ENCODE measurements around the gene PARD3B.

The PARD3B gene

DNA sequence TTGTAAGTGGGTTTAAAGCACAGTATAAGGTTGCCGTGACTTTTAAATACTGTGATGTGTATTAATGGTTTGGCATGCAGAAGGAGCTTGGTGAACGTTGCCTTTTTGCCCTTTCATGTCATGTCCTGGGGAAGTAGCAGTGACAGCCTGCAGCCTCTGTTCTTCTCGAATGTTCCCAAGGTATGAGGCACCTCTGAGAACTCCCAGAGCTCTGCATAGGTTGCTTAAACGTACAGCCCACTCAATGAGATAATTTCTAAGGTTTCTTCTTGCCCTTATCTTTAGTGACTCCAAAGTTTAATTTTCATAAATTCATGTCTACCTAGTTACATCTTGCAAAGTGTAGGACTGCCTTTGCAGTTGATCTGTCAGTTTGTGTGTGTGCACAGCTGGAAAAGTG, 36.7 kb downstream of the PARD3B start:
- DNase-seq (ENCODE audit: extremely low read depth in 1 of 2, low read depth in 1 of 2) = no peak

DNA sequence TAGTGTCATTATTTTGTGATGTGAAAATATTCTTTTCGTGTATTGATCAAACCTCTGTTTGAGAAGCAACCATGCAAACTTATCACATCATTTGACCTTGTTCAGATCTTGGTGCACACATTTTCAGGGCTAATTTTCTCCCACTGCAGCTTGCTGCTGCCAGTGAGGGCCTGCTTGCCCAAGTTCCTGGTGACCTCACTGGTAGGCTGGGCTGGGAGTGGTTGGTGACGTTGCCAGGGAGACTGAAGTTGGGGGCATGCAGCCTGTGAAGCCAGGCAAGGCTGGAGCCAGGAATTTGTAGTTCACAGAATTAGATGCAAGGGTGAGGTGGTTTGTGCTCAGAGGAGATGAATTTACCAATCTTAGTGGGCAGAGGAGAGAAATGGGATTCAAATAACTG, 38.5 kb downstream of the PARD3B start:
- no peak for DNase-seq (ENCODE audit: extremely low read depth in 1 of 2, low read depth in 1 of 2)

DNA sequence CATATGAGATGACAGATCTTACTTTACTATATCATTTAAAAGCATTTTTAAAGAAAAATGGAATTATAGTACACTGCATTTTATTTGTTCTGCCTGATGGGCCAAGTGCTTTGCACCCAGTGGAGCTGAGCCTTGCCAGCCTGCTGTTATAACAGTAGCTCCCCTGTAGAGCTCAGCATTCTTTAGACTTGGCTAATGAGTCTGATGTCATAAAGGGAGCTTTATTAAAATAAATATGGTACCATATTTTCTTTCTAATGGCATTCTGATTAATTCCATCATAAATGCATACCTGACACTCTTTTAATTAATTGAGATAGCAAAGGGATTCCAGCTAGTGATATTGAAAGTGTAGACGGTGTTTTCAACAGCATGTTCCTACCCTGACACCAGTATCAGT, 40.7 kb downstream of the PARD3B start:
- no peak for DNase-seq (ENCODE audit: extremely low read depth in 1 of 2, low read depth in 1 of 2)

DNA sequence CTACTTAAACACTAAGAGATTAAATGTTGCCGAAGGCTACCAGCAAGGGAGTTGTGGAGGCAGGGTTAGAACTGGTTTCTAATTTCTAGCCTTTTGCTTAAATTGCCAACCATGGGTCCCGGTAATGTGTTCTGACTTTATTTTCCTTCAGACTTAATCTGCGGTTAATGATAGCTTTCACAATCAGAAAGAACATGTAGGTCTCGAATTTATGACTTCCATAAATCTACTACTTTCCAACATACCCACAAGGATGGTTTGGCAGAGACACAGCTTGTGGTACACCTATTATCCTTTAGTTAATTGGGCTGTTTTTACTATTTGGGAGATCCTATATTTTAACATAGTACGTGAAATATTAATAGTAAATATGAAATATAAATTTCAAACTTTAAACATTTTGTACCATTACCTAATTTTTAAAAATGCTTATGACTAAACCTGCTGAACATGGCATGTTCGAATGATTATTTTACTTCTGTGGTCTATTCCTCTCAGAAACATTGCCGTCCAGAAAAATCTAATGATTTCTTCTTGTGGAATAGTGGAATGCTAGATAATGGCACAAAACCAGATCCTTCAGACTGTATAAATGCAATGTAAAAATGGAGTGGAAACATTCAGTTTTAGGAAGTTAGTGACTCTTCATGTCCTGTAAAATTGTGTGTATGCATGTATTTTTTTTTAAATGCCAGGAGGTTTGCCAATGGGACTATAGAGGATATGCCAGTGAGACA, 41.3 kb downstream of the PARD3B start:
- DNase-seq (ENCODE audit: extremely low read depth in 1 of 2, low read depth in 1 of 2) = no peak

DNA sequence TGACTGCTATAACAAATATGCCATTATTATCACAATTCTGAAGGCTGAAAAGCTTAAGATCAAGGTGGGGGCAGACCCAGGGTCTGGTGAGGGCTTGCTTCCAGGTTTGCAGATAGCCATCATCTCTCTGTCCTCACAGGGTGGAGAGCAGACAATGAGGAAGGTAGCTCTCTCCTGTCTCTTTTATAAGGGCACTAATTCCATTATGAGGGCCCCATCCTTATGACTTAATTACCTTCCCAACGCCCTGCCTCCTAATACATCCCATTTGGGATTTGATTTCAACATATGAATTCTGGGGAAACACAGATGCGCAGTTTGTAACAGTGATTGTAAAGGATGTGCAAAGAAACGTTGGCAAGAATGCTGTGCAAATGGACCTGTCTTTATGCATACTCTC, 44.8 kb downstream of the PARD3B start:
- DNase-seq (ENCODE audit: extremely low read depth in 1 of 2, low read depth in 1 of 2) = no peak

DNA sequence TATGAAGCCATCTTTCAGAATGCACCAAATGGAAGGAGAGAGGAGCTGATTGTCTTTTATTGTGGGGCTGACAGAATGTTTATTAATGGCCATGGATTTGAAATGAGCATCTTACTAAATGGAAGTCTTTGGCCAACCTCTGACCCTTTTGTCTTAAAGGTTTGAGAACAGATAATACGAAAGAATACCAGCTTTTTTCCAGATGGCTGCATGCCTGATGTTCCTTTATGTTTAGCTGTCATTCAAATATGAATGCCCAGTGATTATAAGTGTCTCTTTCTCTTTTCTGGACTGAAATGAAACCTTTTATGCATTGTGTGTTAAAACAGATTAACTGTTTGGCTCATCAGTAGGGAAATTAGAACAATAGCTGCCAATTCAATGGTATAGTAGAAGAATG, 46.0 kb downstream of the PARD3B start:
- DNase-seq (ENCODE audit: extremely low read depth in 1 of 2, low read depth in 1 of 2) = no peak

DNA sequence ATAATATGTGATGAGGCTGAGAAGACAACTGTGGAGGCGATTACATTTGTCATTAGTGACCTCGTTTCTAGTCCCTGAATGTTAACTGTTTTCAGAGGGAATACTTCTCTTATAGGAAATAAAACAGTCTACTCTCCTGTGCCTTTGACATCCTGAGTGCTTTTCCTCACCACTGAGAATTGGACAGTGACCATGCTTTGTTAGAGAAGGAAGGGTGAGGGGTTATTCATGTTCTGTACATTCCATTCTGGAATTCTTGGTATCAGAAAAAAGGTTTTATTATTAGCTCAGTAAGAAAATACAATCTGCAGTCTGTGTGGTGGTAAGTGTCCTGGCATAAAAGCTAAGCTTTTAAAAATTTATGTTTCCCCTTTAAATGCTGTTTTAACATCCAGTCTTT, 58.8 kb downstream of the PARD3B start:
- no peak for DNase-seq (ENCODE audit: extremely low read depth in 1 of 2, low read depth in 1 of 2)

DNA sequence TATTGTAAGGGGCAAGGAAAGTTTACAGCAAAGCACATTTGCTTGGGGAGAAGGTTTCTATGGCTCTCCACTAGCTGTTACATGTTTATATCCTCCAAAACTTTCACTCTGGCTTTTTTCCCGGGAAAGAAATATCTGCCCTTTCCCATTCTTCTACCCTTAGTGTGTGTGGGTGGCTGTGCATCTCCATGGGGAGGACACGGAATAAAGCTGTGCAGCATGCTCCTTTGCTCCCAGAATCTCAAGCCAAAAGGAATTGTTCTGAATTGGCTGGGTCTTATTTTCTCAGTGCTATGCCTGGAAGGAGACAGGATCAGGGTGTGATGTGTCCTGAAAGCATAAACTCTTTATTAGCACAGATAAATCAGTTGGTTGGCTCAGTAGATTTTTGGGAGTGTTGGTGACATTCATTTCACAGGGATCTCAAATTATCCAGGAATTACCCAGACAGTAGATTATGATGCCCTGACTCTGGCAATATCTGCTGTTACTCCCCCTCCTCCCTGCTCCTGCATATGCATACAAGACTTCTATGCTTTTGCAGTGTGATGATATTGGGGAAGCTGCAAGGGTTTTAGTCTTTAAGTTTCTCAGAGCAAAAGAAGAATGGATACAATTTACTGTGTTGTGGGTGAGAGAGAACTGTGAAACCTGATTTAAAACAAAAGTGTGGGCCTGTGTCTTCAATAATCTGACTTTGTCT, 63.1 kb downstream of the PARD3B start:
- no peak for DNase-seq (ENCODE audit: extremely low read depth in 1 of 2, low read depth in 1 of 2)

DNA sequence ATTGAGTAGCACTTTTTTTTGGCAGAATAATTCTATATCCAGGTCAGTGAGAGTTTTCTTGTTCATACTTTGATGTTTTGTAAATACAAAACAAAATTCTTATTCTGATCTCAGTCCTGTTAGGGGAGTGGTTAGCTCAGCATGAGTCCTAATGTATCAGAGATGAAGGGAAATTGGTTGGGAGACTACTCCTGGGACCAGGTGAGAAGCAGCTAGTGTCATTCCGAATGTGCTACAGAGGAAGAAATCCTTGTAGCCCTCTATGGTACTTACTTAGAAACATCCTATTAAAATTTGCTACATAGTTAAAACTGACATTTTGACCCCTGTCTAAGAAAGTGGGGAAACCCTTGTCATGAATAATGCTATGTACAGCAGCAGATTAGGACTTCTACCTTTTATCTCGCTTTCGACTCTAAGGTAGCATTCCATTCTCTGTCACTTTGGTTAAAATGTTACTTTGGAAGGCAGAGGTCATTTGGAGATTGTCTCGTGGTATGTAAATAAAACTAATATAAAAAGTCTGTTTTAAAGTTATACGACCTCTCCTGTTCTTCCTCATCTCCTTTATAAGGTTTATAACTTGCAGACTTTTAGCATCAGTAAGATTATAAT, 65.8 kb downstream of the PARD3B start:
- DNase-seq (ENCODE audit: extremely low read depth in 1 of 2, low read depth in 1 of 2) = no peak

DNA sequence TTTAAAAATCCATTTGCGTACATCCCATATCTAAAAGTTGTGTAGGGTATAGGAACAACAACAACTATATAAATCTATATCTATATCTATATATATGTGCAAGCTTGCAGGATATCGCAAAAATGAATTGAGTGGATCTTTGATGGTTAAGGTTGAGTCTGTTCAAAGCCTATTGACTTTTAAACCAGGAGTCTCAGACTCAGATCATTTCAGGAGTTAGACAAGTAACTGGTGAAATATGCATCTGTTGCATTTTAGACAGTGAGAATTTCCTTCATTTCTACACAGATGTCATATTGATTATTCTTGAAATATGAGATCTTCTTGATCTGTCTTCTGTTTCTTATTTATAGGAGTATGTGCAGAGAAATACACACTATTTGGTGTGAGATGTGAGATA, 66.5 kb downstream of the PARD3B start:
- DNase-seq (ENCODE audit: extremely low read depth in 1 of 2, low read depth in 1 of 2) = no peak

DNA sequence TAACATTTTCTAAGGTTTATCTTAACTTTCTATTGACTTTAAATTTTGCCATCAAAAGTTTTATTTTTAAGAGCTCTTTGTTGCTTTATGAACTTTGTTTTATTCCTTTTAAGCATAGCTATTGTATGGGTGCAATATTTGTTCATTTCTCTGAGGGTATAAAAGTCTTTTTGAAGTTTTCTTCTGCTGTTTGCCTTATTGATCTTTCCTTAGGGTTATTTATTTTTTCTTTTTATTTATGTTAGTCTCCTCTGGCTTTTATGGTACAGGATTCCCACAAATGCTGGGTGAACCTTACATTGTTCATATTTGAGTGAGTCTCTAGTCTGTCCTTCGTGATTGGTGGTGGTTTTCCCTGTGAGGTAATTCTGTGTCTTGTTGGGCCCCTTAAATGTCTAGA, 68.4 kb downstream of the PARD3B start:
- DNase-seq (ENCODE audit: extremely low read depth in 1 of 2, low read depth in 1 of 2) = no peak

DNA sequence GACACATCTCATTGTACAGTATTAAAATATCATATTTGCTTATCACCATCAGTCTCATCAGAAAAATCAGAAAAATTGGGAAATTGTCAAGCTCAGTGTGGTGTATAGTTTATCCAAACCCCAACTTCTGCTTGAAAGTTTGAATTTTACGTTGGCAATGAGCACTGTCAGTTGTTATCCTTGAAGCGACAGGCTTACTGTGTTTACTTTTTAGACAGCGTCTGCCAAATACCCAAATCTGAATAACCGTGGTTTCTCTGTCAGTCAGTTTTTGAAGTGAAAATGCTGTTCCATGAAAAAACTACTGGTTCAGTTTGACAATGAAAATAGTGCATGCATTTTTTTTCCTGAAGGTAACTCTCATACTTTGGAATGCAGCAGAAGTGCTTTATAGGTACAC, 70.2 kb downstream of the PARD3B start:
- no peak for DNase-seq (ENCODE audit: extremely low read depth in 1 of 2, low read depth in 1 of 2)

DNA sequence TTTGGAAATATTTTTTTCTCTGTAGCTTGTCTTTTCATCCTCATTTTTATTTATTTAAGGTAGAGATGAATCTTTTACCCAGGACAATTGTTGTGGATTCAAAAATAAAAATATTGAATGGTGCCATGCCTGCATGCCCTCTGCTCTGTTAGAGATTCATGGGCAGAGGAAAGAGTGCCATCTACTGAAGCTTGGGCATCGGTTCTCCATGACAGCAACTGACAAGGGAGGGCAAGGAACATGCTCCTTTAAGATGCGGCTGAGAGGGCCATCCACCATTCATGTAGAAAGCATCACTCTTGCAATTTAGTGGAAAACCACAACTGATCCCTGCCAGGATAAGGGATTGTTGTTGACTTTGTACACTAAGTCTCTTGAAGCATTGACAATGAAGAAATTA, 79.9 kb downstream of the PARD3B start:
- DNase-seq (ENCODE audit: extremely low read depth in 1 of 2, low read depth in 1 of 2) = no peak

DNA sequence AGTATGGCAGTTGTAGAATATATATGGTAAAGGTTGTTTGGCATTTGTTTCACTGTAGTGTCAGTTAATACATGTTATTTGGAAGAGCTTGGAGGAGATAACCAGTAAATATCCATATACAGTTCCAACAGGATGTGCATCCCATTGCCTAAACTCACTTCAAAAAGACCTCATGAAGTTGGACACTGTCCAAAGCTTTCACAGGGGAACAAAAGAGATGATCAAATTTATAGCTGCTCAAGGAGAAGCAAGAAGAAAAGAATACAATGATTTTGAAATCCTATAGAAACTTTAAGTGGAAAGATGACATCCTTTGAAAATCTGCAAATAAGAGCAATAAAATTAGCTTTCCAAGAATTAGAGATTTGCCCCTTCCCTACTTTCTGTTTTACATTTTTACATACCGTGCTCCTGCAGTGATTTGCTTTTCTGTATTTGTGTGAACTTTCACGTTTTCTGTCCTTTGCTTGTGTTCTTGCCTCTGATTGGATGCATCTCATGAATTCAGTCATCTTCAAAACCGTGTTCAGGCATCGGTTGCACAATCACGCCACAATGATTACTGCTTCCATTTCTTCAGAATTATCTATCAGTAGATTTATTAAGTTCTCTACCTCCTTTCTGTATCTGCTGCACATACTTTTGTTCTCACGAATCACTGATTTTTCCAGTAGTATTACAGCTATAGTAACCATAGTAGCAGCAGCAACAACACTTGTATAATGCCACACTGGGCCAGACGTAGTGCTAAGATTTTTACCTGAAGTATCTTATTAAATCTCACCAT, 83.8 kb downstream of the PARD3B start:
- no peak for DNase-seq (ENCODE audit: extremely low read depth in 1 of 2, low read depth in 1 of 2)

DNA sequence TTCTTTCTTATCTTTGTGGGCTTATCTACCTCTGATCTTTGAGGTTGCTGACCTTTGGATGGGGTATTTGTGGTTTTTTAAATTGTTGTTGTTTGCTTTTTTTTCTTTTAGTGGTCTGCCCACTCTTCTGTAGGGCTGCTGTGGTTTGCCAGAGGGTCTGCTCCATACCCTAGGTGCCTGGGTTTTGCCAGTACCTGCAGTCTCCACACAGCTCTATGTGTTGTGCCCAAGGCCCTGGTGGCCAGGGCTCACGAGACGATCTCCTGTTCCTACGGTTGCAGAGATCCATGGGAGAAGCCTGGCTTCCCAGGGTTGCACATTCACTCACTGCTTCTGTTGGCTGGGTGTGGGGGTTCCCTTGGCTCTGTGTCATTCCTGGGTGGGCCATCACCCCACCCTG, 87.1 kb downstream of the PARD3B start:
- DNase-seq (ENCODE audit: extremely low read depth in 1 of 2, low read depth in 1 of 2) = no peak

DNA sequence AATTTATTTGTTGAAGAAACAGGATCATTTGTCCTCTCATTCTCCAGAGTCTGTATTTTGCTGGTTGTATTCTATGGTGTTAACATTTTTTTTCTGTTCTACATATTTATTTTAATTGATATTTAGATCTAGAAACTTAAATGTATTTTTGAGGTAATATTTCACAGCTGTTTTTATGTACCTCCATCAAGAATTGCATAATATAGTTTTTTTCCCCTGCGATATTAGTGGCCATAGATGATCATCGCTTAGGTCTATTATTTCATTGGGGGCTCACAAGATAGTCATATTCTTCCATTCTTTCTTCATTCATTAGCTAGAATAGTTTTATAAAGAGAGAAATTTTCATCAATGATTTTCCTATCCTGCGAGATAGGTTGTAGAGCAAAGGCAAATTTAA, 89.3 kb downstream of the PARD3B start:
- no peak for DNase-seq (ENCODE audit: extremely low read depth in 1 of 2, low read depth in 1 of 2)

DNA sequence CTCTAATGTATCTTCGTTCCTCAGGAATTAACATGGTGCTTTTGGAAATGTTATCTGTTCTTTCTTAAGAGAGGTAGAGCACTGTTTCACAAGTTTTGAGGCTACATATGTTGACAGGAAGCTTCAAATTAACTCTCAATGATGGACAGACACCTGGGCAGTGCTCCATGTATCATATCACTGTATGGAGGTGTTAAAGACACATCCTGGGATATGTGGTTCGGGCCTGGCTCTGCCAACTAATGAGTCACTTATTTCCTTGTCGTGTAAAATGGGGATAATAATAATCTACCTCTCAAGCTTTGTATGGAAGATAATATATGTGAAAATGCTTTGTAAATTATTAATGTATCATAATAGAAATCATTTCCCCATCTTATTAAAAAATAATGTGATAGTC, 90.2 kb downstream of the PARD3B start:
- DNase-seq (ENCODE audit: extremely low read depth in 1 of 2, low read depth in 1 of 2) = no peak

DNA sequence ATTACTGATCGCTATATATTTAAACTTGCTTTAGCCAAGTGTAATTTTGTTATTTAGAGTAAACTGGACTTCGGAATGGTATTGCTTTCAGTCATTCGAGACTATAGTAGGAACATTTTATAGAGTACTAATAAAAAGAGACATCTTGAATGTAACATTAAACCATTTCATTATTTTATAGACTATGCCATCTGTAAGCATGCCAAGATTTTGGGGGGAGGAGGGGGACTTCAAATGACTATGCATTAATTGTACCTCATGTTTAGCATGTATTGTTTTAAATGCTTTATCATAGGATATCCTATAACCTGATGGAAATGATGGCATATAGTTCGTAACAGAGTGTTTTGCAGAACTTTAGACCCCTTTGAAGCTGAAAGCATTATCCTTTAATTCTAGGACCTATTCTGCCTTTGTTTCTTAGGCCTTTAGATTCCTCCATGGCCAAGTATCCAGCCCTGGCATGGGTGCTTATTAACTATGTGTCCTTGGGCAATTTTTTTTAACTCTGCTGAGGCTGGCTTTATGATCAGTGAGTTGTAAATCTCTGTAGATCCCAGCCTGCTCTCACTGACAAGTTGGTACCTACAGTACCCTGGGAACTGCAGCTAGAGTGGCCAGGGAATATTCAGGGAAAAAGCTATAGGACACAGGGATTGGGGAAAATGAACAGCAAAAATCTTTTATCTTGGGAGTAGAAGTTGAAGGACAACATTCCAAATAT, 93.4 kb downstream of the PARD3B start:
- no peak for DNase-seq (ENCODE audit: extremely low read depth in 1 of 2, low read depth in 1 of 2)

DNA sequence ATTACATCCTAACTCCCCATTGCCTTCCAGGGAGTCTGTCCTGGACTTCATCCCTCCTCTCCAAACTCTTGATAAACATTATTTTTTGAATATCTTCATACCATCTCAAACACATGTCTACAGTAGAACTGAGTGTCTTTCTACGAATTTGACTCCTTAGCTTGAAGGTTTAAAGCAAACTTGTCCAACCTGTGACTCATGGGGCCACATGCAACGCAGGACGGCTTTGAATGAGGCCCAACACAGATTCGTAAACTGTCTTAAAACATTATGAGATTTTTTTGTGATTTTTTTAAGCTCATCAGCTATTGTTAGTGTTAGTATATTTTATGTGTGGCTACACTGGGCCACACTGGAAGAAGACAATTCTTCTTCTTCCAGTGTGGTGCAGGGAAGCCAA, 98.1 kb downstream of the PARD3B start:
- DNase-seq (ENCODE audit: extremely low read depth in 1 of 2, low read depth in 1 of 2) = no peak

DNA sequence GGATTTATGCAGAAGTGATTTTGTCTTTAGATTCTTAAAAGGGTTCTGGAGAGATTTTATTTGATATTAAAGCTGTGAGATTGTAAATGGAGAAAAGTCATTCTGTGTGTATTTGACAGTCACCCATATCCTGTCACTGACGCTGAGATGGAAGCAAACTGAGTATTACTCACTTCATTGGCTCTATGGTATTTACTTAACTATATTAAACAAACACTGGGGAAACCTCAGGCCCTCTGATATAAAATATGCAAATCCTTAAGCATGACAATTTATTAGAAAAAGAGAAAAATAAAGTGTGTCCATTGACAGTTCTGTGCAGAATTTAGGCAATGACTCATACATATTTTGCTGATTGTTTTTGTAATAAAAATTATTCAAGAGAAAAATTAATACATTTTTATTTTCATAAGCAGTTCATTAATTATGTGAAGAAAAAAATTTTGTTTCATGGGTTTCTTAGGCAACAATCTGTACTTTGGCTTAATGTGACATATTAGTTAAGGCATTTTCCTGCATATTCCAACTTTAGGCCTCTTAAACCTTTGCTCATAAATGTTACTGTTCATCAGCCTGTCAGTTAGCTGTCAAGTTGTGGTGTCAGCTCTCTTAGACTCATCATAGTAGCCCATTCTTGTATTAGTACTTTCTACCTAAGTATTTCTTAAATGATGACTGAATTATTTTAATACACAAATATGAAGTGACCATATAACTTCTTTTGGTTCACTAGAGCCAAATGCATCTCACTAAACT, 99.9 kb downstream of the PARD3B start:
- DNase-seq (ENCODE audit: extremely low read depth in 1 of 2, low read depth in 1 of 2) = no peak
